GM23248 (cell line): ENCODE data around the gene HELB. TPM values are rescaled to one million over a fixed set of nuclear protein-coding genes. Genes with fewer than 3 reads are reported as not detected.
A peak's percentile ranks its signal among the peaks of the same experiment; 100 is the strongest.
"Not testable (repeated sequence)": the region's sequence is repeated elsewhere in the genome, so short reads cannot be mapped to it uniquely, and the experiment has no call there.

Experiments used
- DNase-seq: peaks from one replicate; pipeline ENCODE4 v3.0.0-alpha.2; 2015
- H2AFZ ChIP-seq: fragments of 200-600 bp; sonication (generic); 2 replicates; pipeline ENCODE4 v1.6.1; 2016; ENCODE audit warnings: antibody characterized with exemption
- H3F3A ChIP-seq: fragments of 200-600 bp; sonication (generic); 2 replicates; pipeline ENCODE4 v1.6.1; 2016; ENCODE audit warnings: mild to moderate bottlenecking, antibody characterized with exemption, mixed run types; ENCODE audit not compliant: insufficient read depth
- H3K27ac ChIP-seq: fragments of 200-600 bp; sonication (generic); 2 replicates; pipeline ENCODE4 v1.5.1; 2016; ENCODE audit warnings: mild to moderate bottlenecking
- H3K27me3 ChIP-seq: fragments of 200-600 bp; sonication (generic); replicated peaks from 2 replicates; pipeline ENCODE4 v1.6.1; 2016; ENCODE audit warnings: mild to moderate bottlenecking; ENCODE audit not compliant: insufficient read depth
- H3K36me3 ChIP-seq: fragments of 200-600 bp; sonication (generic); 2 replicates; pipeline ENCODE4 v1.6.1; 2016; ENCODE audit warnings: low read depth, mild to moderate bottlenecking
- H3K4me1 ChIP-seq: fragments of 200-600 bp; sonication (generic); 2 replicates; pipeline ENCODE4 v1.6.1; 2016; ENCODE audit warnings: mild to moderate bottlenecking; ENCODE audit not compliant: insufficient read depth
- H3K4me2 ChIP-seq: fragments of 200-600 bp; sonication (generic); one replicate; pipeline ENCODE4 v1.6.1; 2016; ENCODE audit warnings: mild to moderate bottlenecking; ENCODE audit not compliant: unreplicated experiment
- H3K4me3 ChIP-seq: fragments of 200-600 bp; sonication (generic); 2 replicates; pipeline ENCODE4 v1.5.1; 2016; ENCODE audit warnings: mild to moderate bottlenecking
- H3K79me2 ChIP-seq: fragments of 200-600 bp; sonication (generic); 2 replicates; pipeline ENCODE4 v1.6.1; 2016; ENCODE audit warnings: mild to moderate bottlenecking; ENCODE audit not compliant: insufficient read depth
- H3K9ac ChIP-seq: fragments of 200-600 bp; sonication (generic); 2 replicates; pipeline ENCODE4 v1.6.1; 2016; ENCODE audit warnings: mild to moderate bottlenecking
- H3K9me2 ChIP-seq: fragments of 200-600 bp; sonication (generic); 2 replicates; pipeline ENCODE4 v1.6.1; 2016; ENCODE audit warnings: mixed run types, mild to moderate bottlenecking, moderate library complexity; ENCODE audit not compliant: insufficient read depth
- H3K9me3 ChIP-seq: fragments of 200-600 bp; sonication (generic); one replicate; pipeline ENCODE4 v1.6.1; 2017; ENCODE audit warnings: low read depth
- H4K20me1 ChIP-seq: fragments of 200-600 bp; sonication (generic); 2 replicates; pipeline ENCODE4 v1.6.0; 2016; ENCODE audit not compliant: insufficient read depth
- EZH2 ChIP-seq: fragments of 200-600 bp; sonication (generic); IDR thresholded peaks from 2 replicates; pipeline ENCODE4 v1.6.1; 2018; ENCODE audit warnings: antibody characterized with exemption, mild to moderate bottlenecking; ENCODE audit not compliant: insufficient read depth, poor library complexity, severe bottlenecking
- EZH2phosphoT487 ChIP-seq: fragments of 200-600 bp; sonication (generic); IDR thresholded peaks from 2 replicates; pipeline ENCODE4 v1.6.1; 2018; ENCODE audit warnings: antibody characterized with exemption, moderate library complexity, mild to moderate bottlenecking, low read depth; ENCODE audit not compliant: insufficient read depth
- WGBS, 2 experiments: methylation state at CpG; one replicate each; pipeline ENCODE4 v1.1.6; 2015 to 2017; ENCODE audit warnings: low lambda C conversion rate in 2 of 2, low coverage in 1 of 2; ENCODE audit errors: missing lambda C conversion rate in 2 of 2; 5-methylcytosine and 5-hydroxymethylcytosine counted together
- in situ Hi-C: fragments of 300-500 bp; cut with MboI; formaldehyde crosslinking; loops from 2 replicates; pipeline ENCODE4 v1.15.0; 2020
- polyA plus RNA-seq: library from polyadenylated mRNA; unstranded; fragments of >200 nt; fragmentation: Nextera tagmentation; extraction: Ambion mirVana; gene quantifications from 2 replicates; pipeline ENCODE4 v1.2.1, GENCODE V29; 2016
- total RNA-seq: library from RNA; depleted of rRNA; stranded (reverse); fragments of >200 nt; shearing (Covaris generic); gene quantifications from 2 replicates; pipeline ENCODE4 v1.2.3, GENCODE V29; 2014

HELB gene
- total and polyA plus RNA-seq, 2 experiments from 2014 or later: 0.50 to 0.86 TPM

GRCh38 chr12:66302827-66303169 lies 505 bp downstream of the HELB start:
- in situ Hi-C loops: no loop called here
- peak overlapping the region; percentile 91 for H3K4me2 ChIP-seq
- no peak overlapping the region for H3K27ac ChIP-seq
- H3K9ac ChIP-seq: peak overlapping the region; percentile 76
- no peak for TF ChIP-seq EZH2
- no peak for TF ChIP-seq EZH2phosphoT487
- no peaks in the 10 kb centered on the region for H4K20me1 ChIP-seq
- no peaks in the 10 kb centered on the region for H3K9me2 ChIP-seq
- peak overlapping the region; percentile 95 for H2AFZ ChIP-seq
- H3K9me3 ChIP-seq: no peaks in the 10 kb centered on the region
- H3K79me2 ChIP-seq: no peaks in the 10 kb centered on the region
- H3K27me3 ChIP-seq: no peaks in the 10 kb centered on the region; the same call in 1 of the 2 replicates
- DNase-seq: no peak
- H3F3A ChIP-seq: no peaks in the 10 kb centered on the region
- H3K4me3 ChIP-seq: peak overlapping the region; percentile 85
- no peaks in the 10 kb centered on the region for H3K36me3 ChIP-seq
- H3K4me1 ChIP-seq: 0 out of 2 replicates have a peak, but pooled peaks cover 3% of the 10 kb centered on the region
- WGBS, 2 experiments: 2 to 4% methylated on average over 6 of the region's 6 CpGs

DNA sequence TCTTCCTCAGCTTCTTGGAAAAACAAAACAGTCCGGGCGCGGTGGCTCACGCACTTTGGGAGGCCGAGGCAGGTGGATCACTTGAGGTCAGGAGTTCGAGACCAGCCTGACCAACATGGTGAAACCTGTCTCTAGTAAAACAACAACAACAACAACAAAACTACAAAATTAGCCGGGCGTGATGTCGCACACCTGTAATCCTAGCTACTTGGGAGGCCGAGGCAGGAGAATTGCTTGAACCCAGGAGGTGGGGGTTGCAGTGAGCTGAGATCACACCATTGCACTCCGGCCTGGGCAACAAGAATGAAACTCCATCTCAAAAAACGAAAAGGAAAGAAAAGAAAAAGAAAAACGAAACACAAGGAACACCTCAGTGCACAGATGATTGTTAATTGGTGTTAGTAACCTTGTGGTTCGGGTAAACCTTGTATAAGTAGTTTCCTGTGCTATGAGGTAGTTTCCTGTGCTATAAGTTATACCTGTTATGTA lies 1.1 kb downstream of the HELB start:
- H3K79me2 ChIP-seq, H3F3A ChIP-seq, H3K4me1 ChIP-seq, H3K27ac ChIP-seq, in situ Hi-C loops, H3K9me2 ChIP-seq, H3K36me3 ChIP-seq, H3K9me3 ChIP-seq, H4K20me1 ChIP-seq, H3K27me3 ChIP-seq, DNase-seq: not testable (repeated sequence)
- peak overlapping the region; percentile 85 for H3K4me3 ChIP-seq
- H3K9ac ChIP-seq: 0 out of 2 replicates have a peak overlapping the region, but pooled peaks have one; percentile 76
- 78 to 80% methylated on average over 14 of the region's 14 CpGs for WGBS, 2 experiments
- peak overlapping the region; percentile 91 for H3K4me2 ChIP-seq
- peak overlapping the region; percentile 95 for H2AFZ ChIP-seq

GRCh38 chr12:66304296-66304900 lies 2.1 kb downstream of the HELB start:
- Histone ChIP-seq H3K27me3 (no peaks in the 10 kb centered on the region; the same call in 1 of the 2 replicates), H3K4me3 (no peak overlapping the region), H3K9me3 (no peaks in the 10 kb centered on the region), H3F3A (no peaks in the 10 kb centered on the region), H3K9ac (no peak overlapping the region), H3K4me1 (0 out of 2 replicates have a peak, but pooled peaks cover 3% of the 10 kb centered on the region), H3K27ac (no peak overlapping the region), H3K9me2 (no peaks in the 10 kb centered on the region), H2AFZ (no peak overlapping the region), H4K20me1 (no peaks in the 10 kb centered on the region), H3K4me2 (no peak overlapping the region), H3K79me2 (no peaks in the 10 kb centered on the region), H3K36me3 (no peaks in the 10 kb centered on the region)
- TF ChIP-seq EZH2phosphoT487: no peak
- TF ChIP-seq EZH2: no peak
- DNase-seq: no peak
- in situ Hi-C loops: no loop called here
- WGBS, 2 experiments: 77 to 81% methylated on average over 6 of the region's 6 CpGs

- 42 to 63% methylated on average over 1 of the region's 1 CpG for WGBS, 2 experiments
- no peak overlapping the region for H3K27ac ChIP-seq
- H3K4me1 ChIP-seq: no peaks in the 10 kb centered on the region
- in situ Hi-C loops: no loop called here
- H4K20me1 ChIP-seq: no peaks in the 10 kb centered on the region
- H3K4me3 ChIP-seq: no peak overlapping the region
- no peak overlapping the region for H3K9ac ChIP-seq
- no peaks in the 10 kb centered on the region for H3K36me3 ChIP-seq
- H2AFZ ChIP-seq: no peak overlapping the region
- peak; percentile 22 for DNase-seq
- no peaks in the 10 kb centered on the region for H3K27me3 ChIP-seq
- H3K79me2 ChIP-seq: no peaks in the 10 kb centered on the region
- H3K9me2 ChIP-seq: no peaks in the 10 kb centered on the region
- H3F3A ChIP-seq: no peaks in the 10 kb centered on the region
- no peaks in the 10 kb centered on the region for H3K9me3 ChIP-seq
- no peak for TF ChIP-seq EZH2phosphoT487
- no peak for TF ChIP-seq EZH2
- H3K4me2 ChIP-seq: no peak overlapping the region
These were observed 7.3 kb downstream of the HELB start for GRCh38 chr12:66309606-66310005.
